D341Med (cell line): ENCODE data around the gene SLC6A3.
"Not testable (repeated sequence)": the region's sequence is repeated elsewhere in the genome, so short reads cannot be mapped to it uniquely, and the experiment has no call there.

Experiments used
- DNase-seq: peaks from one replicate; pipeline ENCODE4 v3.0.0; 2012; ENCODE audit warnings: low spot score

The SLC6A3 gene

GRCh38 chr5:1370006-1370405 lies 75.2 kb downstream of the SLC6A3 start:
- no peak for DNase-seq

- no peak for DNase-seq
Observed at GRCh38 chr5:1368756-1369155, 76.5 kb downstream of the SLC6A3 start.

GRCh38 chr5:1368236-1368635 lies 77.0 kb downstream of the SLC6A3 start:
- DNase-seq, result no peak

GRCh38 chr5:1367149-1367548 lies 78.1 kb downstream of the SLC6A3 start:
- DNase-seq, result no peak

- no peak for DNase-seq
Observed at GRCh38 chr5:1366514-1366913, 78.7 kb downstream of the SLC6A3 start.

GRCh38 chr5:1364211-1364610 lies 81.0 kb downstream of the SLC6A3 start:
- no peak for DNase-seq

- DNase-seq, result no peak
Observed at GRCh38 chr5:1363581-1363980, 81.7 kb downstream of the SLC6A3 start.

GRCh38 chr5:1363160-1363559 lies 82.1 kb downstream of the SLC6A3 start:
- DNase-seq, result no peak

- DNase-seq, result no peak
Observed at GRCh38 chr5:1362242-1363015, 82.8 kb downstream of the SLC6A3 start.

GRCh38 chr5:1360861-1361260 lies 84.4 kb downstream of the SLC6A3 start:
- DNase-seq, result no peak

GRCh38 chr5:1360367-1360766 lies 84.9 kb downstream of the SLC6A3 start:
- not testable (repeated sequence) for DNase-seq

- DNase-seq, result no peak
Observed at GRCh38 chr5:1359713-1360112, 85.5 kb downstream of the SLC6A3 start.

GRCh38 chr5:1359031-1359645 lies 86.1 kb downstream of the SLC6A3 start:
- no peak for DNase-seq

GRCh38 chr5:1358726-1359025 lies 86.6 kb downstream of the SLC6A3 start:
- DNase-seq, result no peak

- no peak for DNase-seq
Observed at GRCh38 chr5:1357946-1358725, 87.1 kb downstream of the SLC6A3 start.

GRCh38 chr5:1356873-1357787 lies 88.1 kb downstream of the SLC6A3 start:
- DNase-seq, result no peak

GRCh38 chr5:1354576-1354975 lies 90.7 kb downstream of the SLC6A3 start:
- DNase-seq, result no peak

- no peak for DNase-seq
Observed at GRCh38 chr5:1352231-1353219, 92.7 kb downstream of the SLC6A3 start.

GRCh38 chr5:1351156-1351555 lies 94.1 kb downstream of the SLC6A3 start:
- no peak for DNase-seq

- DNase-seq, result no peak
Observed at GRCh38 chr5:1349246-1349645, 96.0 kb downstream of the SLC6A3 start.

- DNase-seq, result no peak
Observed at GRCh38 chr5:1348986-1349245, 96.3 kb downstream of the SLC6A3 start.
